ENCODE results near the gene TMSB15C. TPM values are rescaled to one million over a fixed set of nuclear protein-coding genes. Genes with fewer than 3 reads are reported as not detected.
"Not testable (repeated sequence)": the region's sequence is repeated elsewhere in the genome, so short reads cannot be mapped to it uniquely, and the experiment has no call there.

TMSB15C gene
- total RNA-seq, 1 donor from 2014 or later, result 2.4 TPM

DNA sequence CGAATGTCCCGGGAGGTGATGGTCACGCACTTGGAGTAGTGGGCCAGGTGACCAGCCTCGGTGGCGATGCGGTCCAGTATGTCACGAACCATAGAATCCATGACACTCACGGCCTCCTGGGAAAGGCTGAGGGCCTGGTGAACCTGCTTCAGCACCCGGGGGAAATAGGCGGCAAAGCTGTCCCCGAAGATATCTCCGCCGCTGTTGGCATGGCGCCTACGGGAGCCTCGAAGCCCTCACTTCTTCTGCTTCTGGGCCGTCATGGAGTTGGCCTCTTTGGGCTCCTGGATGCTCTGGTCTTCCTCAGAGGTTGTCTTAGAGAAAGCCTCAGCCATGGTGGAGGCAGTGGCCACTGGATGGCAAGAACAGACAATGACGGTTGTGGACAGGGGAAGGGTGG lies 13.4 kb downstream of the TMSB15C start:
- intact Hi-C loops (cut with DNase I), result not testable (repeated sequence)

DNA sequence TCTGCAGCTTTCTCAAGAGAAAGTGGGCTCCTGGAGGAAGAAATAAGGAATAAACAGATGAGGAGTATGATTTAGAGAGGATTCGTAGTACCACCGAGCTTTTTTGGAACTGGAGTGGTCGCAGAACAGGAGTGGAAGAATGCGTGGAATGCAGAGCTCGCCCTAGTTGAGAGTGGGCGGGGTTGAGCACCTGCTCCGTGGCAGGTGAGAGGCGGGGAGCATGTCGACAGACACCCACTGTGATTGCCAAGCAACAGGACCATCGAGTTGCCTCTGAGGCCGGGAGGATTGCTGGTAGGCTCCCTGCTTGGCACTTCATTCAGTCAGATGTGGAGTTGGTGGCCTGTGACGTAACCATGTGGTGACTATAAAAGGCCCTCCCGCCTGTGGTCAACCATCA lies 21.1 kb downstream of the TMSB15C start:
- intact Hi-C loops (cut with DNase I); DNase-seq (ENCODE audit: low spot score); ATAC-seq: not testable (repeated sequence)

More for the DNA sequence above, 13.4 kb downstream of the TMSB15C start:
- DNase-seq (ENCODE audit: low spot score); ATAC-seq: not testable (repeated sequence)

DNA sequence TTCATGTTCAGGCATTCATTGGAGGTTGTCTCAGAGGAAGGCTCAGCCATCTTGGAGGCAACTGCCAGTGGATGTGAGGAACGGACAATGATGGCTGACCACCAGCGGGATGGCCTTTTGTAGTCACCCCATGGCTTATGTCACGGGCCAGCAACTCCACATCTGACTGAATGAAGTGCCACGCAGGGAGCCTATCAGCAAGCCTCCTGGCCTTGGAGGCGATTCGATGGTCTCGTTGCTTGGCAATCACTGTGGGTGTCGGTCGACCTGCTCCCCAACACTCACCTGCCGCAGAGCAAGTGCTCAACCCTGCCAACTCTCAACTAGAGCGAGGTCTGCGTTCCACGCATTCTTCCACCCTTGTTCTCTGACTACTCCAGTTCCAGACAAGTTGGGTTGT lies 28.9 kb downstream of the TMSB15C start:
- no peak for DNase-seq (ENCODE audit: low spot score)
- ATAC-seq, result no peak
- intact Hi-C loops (cut with DNase I), result no loop called here

DNA sequence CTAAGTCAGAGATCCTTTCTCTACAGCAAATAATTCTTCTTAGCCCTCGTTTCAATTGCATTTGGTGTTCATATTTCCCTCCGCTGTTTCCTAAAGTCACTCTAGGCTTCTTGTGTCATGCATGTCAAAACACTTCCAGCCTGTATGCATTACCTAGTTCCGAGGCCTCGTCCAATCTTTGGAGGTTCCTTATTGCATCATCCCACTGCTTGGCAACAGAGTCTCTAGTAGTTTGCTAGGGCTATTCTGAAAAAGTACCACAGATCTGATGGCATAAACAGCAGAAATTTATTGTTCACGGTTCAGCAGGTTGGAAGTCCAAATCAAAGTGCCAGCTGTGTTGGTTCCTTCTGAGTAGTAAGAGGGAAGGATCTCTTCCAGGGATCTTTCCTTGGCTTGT lies 30.4 kb downstream of the TMSB15C start:
- ATAC-seq (no peak), DNase-seq (ENCODE audit: low spot score) (no peak)
- intact Hi-C loops (cut with DNase I), result no loop called here

DNA sequence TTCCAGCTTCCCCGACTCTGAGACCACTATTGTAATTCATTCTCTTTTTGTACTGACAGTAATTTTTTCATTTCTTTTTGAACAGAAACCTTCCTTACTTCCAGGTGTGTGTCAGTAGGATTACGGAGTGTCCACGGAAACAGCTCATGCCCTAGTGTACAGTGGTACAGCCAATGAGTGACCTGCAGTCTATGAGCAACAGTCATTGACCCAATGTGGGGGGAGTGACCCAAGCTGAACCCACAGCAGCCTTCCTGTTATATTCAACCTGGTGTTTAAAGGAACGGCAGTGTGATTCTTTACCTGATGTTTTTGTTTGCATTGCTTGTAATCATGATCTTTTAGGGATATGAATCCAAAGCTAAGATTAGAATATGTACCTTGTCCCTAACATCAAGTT lies 35.0 kb downstream of the TMSB15C start:
- no peak for DNase-seq (ENCODE audit: low spot score)
- intact Hi-C loops (cut with DNase I), result no loop called here
- ATAC-seq, result no peak

DNA sequence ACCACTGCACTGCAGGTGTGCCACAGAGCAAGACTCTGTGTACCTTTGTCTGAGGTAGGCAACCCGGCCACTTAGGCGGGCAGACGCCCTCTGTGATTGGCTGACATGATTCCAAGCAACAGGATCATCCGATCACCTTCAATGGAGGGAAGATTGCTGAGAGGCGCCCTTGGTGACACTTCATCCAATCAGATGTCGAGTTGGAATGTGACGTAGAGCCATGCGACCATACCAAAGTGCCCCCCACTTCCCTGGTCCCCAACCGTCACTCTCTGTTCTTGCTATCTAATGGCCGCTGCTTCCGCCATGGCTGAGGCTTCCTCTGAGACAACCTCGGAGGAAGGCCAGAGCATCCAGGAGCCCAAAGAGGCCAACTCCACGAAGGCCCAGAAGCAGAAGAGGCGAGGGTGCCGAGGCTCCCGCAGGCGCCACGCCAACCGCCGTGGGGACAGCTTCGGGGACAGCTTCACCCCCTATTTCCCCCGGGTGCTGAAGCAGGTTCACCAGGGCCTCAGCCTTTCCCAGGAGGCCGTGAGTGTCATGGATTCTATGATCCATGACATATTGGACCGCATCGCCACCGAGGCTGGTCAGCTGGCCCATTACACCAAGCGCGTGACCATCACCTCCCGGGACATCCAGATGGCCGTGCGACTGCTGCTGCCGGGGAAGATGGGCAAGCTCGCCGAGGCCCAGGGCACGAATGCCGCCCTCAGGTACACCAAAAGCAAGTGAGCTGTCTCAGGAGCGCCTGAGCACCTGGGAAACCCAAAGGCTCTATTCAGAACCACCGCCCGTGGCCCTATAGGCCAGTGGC lies 36.1 kb downstream of the TMSB15C start, which contains the start of gene H2BW2:
H2BW2 (plus strand) TSS at position 268 of the 817 bp plus-strand sequence; CDS start at position 307, 39 bp downstream.
- no peak for ATAC-seq
- intact Hi-C loops (cut with DNase I), result no loop called here

More for the DNA sequence above, 36.1 kb downstream of the TMSB15C start, which contains the start of gene H2BW2:
- DNase-seq (ENCODE audit: low spot score), result no peak

Other genes starting within 250 kb of the TMSB15C start
- gene RAB9B, start 244.0 kb downstream of the TMSB15C start, total RNA-seq, result 3.8 TPM
- 5.1 TPM for gene TMSB15B, start 113.6 kb downstream of the TMSB15C start, total RNA-seq
- gene H2BW1, start 62.5 kb downstream of the TMSB15C start, total RNA-seq, result not detected
- not detected for gene H2BW2, start 36.3 kb downstream of the TMSB15C start, total RNA-seq
- gene ZCCHC18, start 36.3 kb upstream of the TMSB15C start, total RNA-seq, result 1.5 TPM
- 15.6 TPM for gene SLC25A53, start 80.8 kb upstream of the TMSB15C start, total RNA-seq
- gene FAM199X, start 90.2 kb upstream of the TMSB15C start, total RNA-seq, result 23.4 TPM
- gene ESX1, start 178.7 kb upstream of the TMSB15C start, total RNA-seq, result not detected